Mucosa of descending colon (tissue), 3 donors: ENCODE measurements around the gene MAPKAP1. TPM values are rescaled to one million over a fixed set of nuclear protein-coding genes. Genes with fewer than 3 reads are reported as not detected.

Experiments used
- ATAC-seq: fragments of 200-7000 bp; cut with Tn5 transposase; one replicate; pipeline ENCODE4 v1.9.1; 2020; ENCODE audit warnings: mild to moderate bottlenecking, moderate library complexity
- DNase-seq, 3 donors: peaks; one replicate each; pipeline ENCODE4 v3.0.0-alpha.2; 2020
- H3K36me3 ChIP-seq: fragments of 200-600 bp; one replicate; pipeline ENCODE4 v1.8.0; 2021; ENCODE audit warnings: low read depth, mild to moderate bottlenecking
- H3K4me1 ChIP-seq: fragments of 200-600 bp; one replicate; pipeline ENCODE4 v1.8.0; 2021; ENCODE audit warnings: low read depth, mild to moderate bottlenecking
- H3K4me3 ChIP-seq: fragments of 200-600 bp; one replicate; pipeline ENCODE4 v1.8.0; 2021; ENCODE audit warnings: mild to moderate bottlenecking
- H3K9me3 ChIP-seq: fragments of 200-600 bp; one replicate; pipeline ENCODE4 v1.8.0; 2021; ENCODE audit warnings: mild to moderate bottlenecking
- intact Hi-C, 2 donors: fragments of 100-400 bp; cut with DNase I in 1 of 2; cut with micrococcal nuclease in 1 of 2; formaldehyde crosslinking; loops; one replicate each; pipeline versions ENCODE4 v1.11.0 to v1.11.1; 2022; cut with DNase I, micrococcal nuclease
- total RNA-seq, 3 donors: library from RNA; stranded (reverse); fragmentation: NEBNext Ultra II Directional in 2 of 3; extraction: Animal tissue kit (Norgen Biotek cat#: 25700) in 2 of 3; gene quantifications; one replicate each; pipeline versions ENCODE4 v1.2.1 to v1.2.4, GENCODE V29; 2021 to 2023
- TF ChIP-seq, protein P1 (sequence below): fragments of 200-600 bp; IDR thresholded peaks from one replicate; pipeline ENCODE4 v1.8.0; 2022; ENCODE audit warnings: antibody characterized with exemption, mild to moderate bottlenecking
- donor health status: DM: no; HTN: no; CAD: no; lungs with moderate emphysema.
- donor health status: DM: no; HTN: no; CAD: no.
- donor health status: DM: no; HTN: yes; CAD: no.

The MAPKAP1 gene
- total RNA-seq, 3 donors from 2014 or later: 73.2 to 98.4 (median 84.9) TPM

DNA sequence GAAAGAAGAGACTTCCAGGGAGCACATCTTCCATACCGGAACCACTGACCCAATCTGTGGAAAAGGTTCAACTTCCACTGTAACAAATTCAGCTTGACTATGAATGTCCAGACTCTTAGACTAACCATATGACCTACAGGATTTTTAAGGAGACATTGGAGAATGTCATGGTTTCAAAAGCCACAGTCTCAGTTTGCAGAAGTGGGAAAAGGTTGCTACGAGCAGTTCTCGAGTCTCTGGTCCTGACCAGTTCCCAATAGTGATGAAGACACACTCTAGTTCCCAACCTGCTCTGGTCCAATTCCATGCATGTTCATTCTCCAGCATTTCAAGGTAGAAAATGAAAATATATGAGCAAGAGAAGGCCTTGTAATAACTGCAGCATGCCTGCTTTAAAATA, 158.0 kb downstream of the MAPKAP1 start:
- Histone ChIP-seq H3K36me3 (no peaks in the 10 kb centered on the region), H3K9me3 (no peaks in the 10 kb centered on the region), H3K4me1 (peaks cover 7% of the 10 kb centered on the region), H3K4me3 (no peak overlapping the region)
- intact Hi-C loops: no loop called here
- ATAC-seq: no peak
- TF ChIP-seq, protein P1, sequence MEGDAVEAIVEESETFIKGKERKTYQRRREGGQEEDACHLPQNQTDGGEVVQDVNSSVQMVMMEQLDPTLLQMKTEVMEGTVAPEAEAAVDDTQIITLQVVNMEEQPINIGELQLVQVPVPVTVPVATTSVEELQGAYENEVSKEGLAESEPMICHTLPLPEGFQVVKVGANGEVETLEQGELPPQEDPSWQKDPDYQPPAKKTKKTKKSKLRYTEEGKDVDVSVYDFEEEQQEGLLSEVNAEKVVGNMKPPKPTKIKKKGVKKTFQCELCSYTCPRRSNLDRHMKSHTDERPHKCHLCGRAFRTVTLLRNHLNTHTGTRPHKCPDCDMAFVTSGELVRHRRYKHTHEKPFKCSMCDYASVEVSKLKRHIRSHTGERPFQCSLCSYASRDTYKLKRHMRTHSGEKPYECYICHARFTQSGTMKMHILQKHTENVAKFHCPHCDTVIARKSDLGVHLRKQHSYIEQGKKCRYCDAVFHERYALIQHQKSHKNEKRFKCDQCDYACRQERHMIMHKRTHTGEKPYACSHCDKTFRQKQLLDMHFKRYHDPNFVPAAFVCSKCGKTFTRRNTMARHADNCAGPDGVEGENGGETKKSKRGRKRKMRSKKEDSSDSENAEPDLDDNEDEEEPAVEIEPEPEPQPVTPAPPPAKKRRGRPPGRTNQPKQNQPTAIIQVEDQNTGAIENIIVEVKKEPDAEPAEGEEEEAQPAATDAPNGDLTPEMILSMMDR: no peak
- no peak for DNase-seq

GRCh38 chr9:125548141-125548540, 158.9 kb downstream of the MAPKAP1 start:
- TF ChIP-seq, protein P1: no peak
- intact Hi-C loops: no loop called here
- DNase-seq: no peak
- peaks cover 7% of the 10 kb centered on the region for H3K4me1 ChIP-seq
- no peak overlapping the region for H3K4me3 ChIP-seq
- no peaks in the 10 kb centered on the region for H3K9me3 ChIP-seq
- ATAC-seq: peak; percentile 59
- no peaks in the 10 kb centered on the region for H3K36me3 ChIP-seq

GRCh38 chr9:125547368-125547767, 159.6 kb downstream of the MAPKAP1 start:
- ATAC-seq: no peak
- intact Hi-C loops: no loop called here
- TF ChIP-seq, protein P1: no peak
- Histone ChIP-seq H3K4me1 (peaks cover 7% of the 10 kb centered on the region), H3K4me3 (no peak overlapping the region), H3K36me3 (no peaks in the 10 kb centered on the region), H3K9me3 (no peaks in the 10 kb centered on the region)
- no peak for DNase-seq

DNA sequence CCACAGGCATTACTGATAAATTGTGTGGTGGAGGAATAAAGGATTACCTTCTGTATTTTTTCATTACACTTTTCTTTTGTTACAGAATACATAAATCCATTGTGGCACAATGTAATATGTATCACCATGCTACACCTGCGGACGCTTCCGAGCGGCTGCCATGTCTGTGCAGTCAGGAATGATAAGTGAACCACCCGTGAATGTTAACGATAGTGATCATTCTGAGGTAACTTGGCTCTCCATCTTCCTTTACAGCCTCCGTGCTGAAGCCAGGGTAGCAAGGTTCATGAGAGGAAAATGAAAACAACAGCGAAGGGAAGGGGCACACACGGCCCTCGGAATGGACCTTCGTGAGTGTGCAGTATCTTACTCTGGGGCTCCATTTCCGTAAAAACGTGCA, 161.2 kb downstream of the MAPKAP1 start:
- intact Hi-C loops: no loop called here
- peaks cover 5% of the 10 kb centered on the region for H3K4me1 ChIP-seq
- no peak overlapping the region for H3K4me3 ChIP-seq
- DNase-seq: no peak
- ATAC-seq: no peak
- TF ChIP-seq, protein P1: no peak
- no peaks in the 10 kb centered on the region for H3K9me3 ChIP-seq
- no peaks in the 10 kb centered on the region for H3K36me3 ChIP-seq

- no peak overlapping the region for H3K4me3 ChIP-seq
- no peak for DNase-seq
- no peaks in the 10 kb centered on the region for H3K36me3 ChIP-seq
- H3K4me1 ChIP-seq: no peaks in the 10 kb centered on the region
- TF ChIP-seq, protein P1: no peak
- peak; percentile 25 for ATAC-seq
- intact Hi-C loops: no loop called here
- H3K9me3 ChIP-seq: no peaks in the 10 kb centered on the region
Measured at GRCh38 chr9:125544988-125545651, 161.9 kb downstream of the MAPKAP1 start.

DNA sequence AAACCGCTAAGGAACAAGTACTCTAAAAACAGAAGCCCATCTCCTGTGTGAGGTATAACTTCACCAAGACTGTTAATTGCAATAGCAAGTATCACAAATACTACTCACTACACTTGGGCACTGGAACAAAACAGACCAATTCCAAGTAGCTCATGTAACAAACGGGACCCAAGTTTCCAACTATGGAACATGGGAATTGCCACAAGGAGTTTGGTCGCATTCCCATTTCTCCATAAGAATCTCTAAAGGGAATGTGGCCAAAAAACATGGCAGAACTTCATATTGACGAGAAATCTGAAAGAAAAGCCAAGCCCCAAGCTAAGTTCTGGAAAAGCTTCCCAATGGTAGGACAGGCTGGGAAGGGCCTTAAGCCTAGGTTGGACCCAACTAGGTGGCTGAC, 162.5 kb downstream of the MAPKAP1 start:
- TF ChIP-seq, protein P1: no peak
- no peaks in the 10 kb centered on the region for H3K36me3 ChIP-seq
- no peak overlapping the region for H3K4me3 ChIP-seq
- intact Hi-C loops: no loop called here
- H3K9me3 ChIP-seq: no peaks in the 10 kb centered on the region
- no peak for DNase-seq
- no peak for ATAC-seq
- H3K4me1 ChIP-seq: no peaks in the 10 kb centered on the region
